HUES64 (cell line): ENCODE results near the gene DENND1C.

Experiments
- H3K27ac ChIP-seq: 2 replicates; pipeline ENCODE4 v1.7.0; 2013; ENCODE audit warnings: low read depth, low read length, inconsistent platforms
- H3K27me3 ChIP-seq: 2 replicates; pipeline ENCODE4 v1.6.1; 2013; ENCODE audit warnings: mild to moderate bottlenecking, low read length; ENCODE audit not compliant: insufficient read depth
- H3K36me3 ChIP-seq: 2 replicates; pipeline ENCODE4 v1.6.1; 2013; ENCODE audit warnings: mild to moderate bottlenecking, low read length; ENCODE audit not compliant: insufficient read depth
- H3K4me1 ChIP-seq: 2 replicates; pipeline ENCODE4 v1.6.1; 2013; ENCODE audit warnings: mild to moderate bottlenecking, low read length, moderate library complexity; ENCODE audit not compliant: insufficient read depth
- H3K4me3 ChIP-seq: 2 replicates; pipeline ENCODE4 v1.5.1; 2013; ENCODE audit warnings: mild to moderate bottlenecking, low read length, moderate library complexity
- H3K9ac ChIP-seq: 2 replicates; pipeline ENCODE4 v1.6.1; 2013; ENCODE audit warnings: mild to moderate bottlenecking, low read depth, low read length
- H3K9me3 ChIP-seq: 2 replicates; pipeline ENCODE4 v1.6.1; 2013; ENCODE audit warnings: low read depth, low read length; ENCODE audit not compliant: insufficient read depth
- WGBS: fragments of 150-250, 120-280 bp; methylation state at CpG from one replicate; pipeline ENCODE4 v1.1.7; 2013; ENCODE audit warnings: missing lambda C conversion rate; 5-methylcytosine and 5-hydroxymethylcytosine counted together

The DENND1C gene

GRCh38 chr19:6503407-6504201 lies 22.0 kb upstream of the DENND1C start:
- no peak overlapping the region for H3K4me3 ChIP-seq
- H3K9ac ChIP-seq: no peak overlapping the region
- H3K36me3 ChIP-seq: no peaks in the 10 kb centered on the region
- H3K27ac ChIP-seq: no peak overlapping the region
- H3K27me3 ChIP-seq: peaks cover 27% of the 10 kb centered on the region
- no peaks in the 10 kb centered on the region for H3K4me1 ChIP-seq
- 97% methylated on average over 8 of the region's 9 CpGs for WGBS
- no peaks in the 10 kb centered on the region for H3K9me3 ChIP-seq

GRCh38 chr19:6501740-6502648 lies 20.4 kb upstream of the DENND1C start, which contains the start of gene TUBB4A:
Gene TUBB4A, minus strand, starts transcription at chr19:6502309. Its CDS starts 97 bp downstream, at chr19:6502212.
- H3K4me1 ChIP-seq: no peaks in the 10 kb centered on the region
- no peaks in the 10 kb centered on the region for H3K36me3 ChIP-seq
- H3K27ac ChIP-seq: no peak within 1 kb of the TSS
- peak within 1 kb of the TSS; percentile 60; the same call in 1 of the 2 replicates for H3K9ac ChIP-seq
- H3K4me3 ChIP-seq: peak within 1 kb of the TSS; percentile 62
- peaks cover 27% of the 10 kb centered on the region for H3K27me3 ChIP-seq
- 5% methylated on average over 70 of the region's 71 CpGs for WGBS
- no peaks in the 10 kb centered on the region for H3K9me3 ChIP-seq

GRCh38 chr19:6500837-6501739 lies 19.5 kb upstream of the DENND1C start:
- Histone ChIP-seq H3K27me3 (peaks cover 27% of the 10 kb centered on the region), H3K27ac (no peak overlapping the region), H3K9me3 (no peaks in the 10 kb centered on the region), H3K9ac (peak overlapping the region; percentile 60; the same call in 1 of the 2 replicates), H3K4me1 (no peaks in the 10 kb centered on the region), H3K4me3 (peak overlapping the region; percentile 62), H3K36me3 (no peaks in the 10 kb centered on the region)
- 66% methylated on average over 24 of the region's 24 CpGs for WGBS

GRCh38 chr19:6499052-6499790 lies 17.6 kb upstream of the DENND1C start:
- Histone ChIP-seq H3K4me1 (no peaks in the 10 kb centered on the region), H3K36me3 (no peaks in the 10 kb centered on the region), H3K27ac (no peak overlapping the region), H3K4me3 (no peak overlapping the region), H3K9me3 (no peaks in the 10 kb centered on the region), H3K9ac (no peak overlapping the region), H3K27me3 (peaks cover 27% of the 10 kb centered on the region)
- 85% methylated on average over 17 of the region's 17 CpGs for WGBS

- H3K4me3 ChIP-seq: no peak overlapping the region
- WGBS: 80% methylated on average over 7 of the region's 7 CpGs
- H3K27me3 ChIP-seq: peaks cover 27% of the 10 kb centered on the region
- no peaks in the 10 kb centered on the region for H3K9me3 ChIP-seq
- H3K4me1 ChIP-seq: no peaks in the 10 kb centered on the region
- no peaks in the 10 kb centered on the region for H3K36me3 ChIP-seq
- H3K27ac ChIP-seq: no peak overlapping the region
- no peak overlapping the region for H3K9ac ChIP-seq
Measured at GRCh38 chr19:6498294-6499036, 16.9 kb upstream of the DENND1C start.

- Histone ChIP-seq H3K27me3 (peaks cover 7% of the 10 kb centered on the region), H3K4me3 (no peak overlapping the region), H3K27ac (no peak overlapping the region), H3K36me3 (no peaks in the 10 kb centered on the region), H3K9ac (no peak overlapping the region), H3K4me1 (no peaks in the 10 kb centered on the region), H3K9me3 (no peaks in the 10 kb centered on the region)
- whole genome bisulfite sequencing: 94% methylated on average over 19 of the region's 19 CpGs
Measured at GRCh38 chr19:6495947-6496346, 14.4 kb upstream of the DENND1C start.

GRCh38 chr19:6494438-6495036 lies 12.9 kb upstream of the DENND1C start:
- H3K4me1 ChIP-seq: no peaks in the 10 kb centered on the region
- H3K27ac ChIP-seq: no peak overlapping the region
- H3K27me3 ChIP-seq: no peaks in the 10 kb centered on the region
- H3K4me3 ChIP-seq: no peak overlapping the region
- H3K9ac ChIP-seq: no peak overlapping the region
- H3K9me3 ChIP-seq: no peaks in the 10 kb centered on the region
- 85% methylated on average over 8 of the region's 8 CpGs for WGBS
- no peaks in the 10 kb centered on the region for H3K36me3 ChIP-seq

- Histone ChIP-seq H3K36me3 (no peaks in the 10 kb centered on the region), H3K4me1 (no peaks in the 10 kb centered on the region), H3K9ac (no peak overlapping the region), H3K4me3 (no peak overlapping the region), H3K9me3 (no peaks in the 10 kb centered on the region), H3K27me3 (no peaks in the 10 kb centered on the region), H3K27ac (no peak overlapping the region)
- WGBS: 75% methylated on average over 4 of the region's 4 CpGs
Measured at GRCh38 chr19:6491802-6492592, 10.4 kb upstream of the DENND1C start.

- H3K36me3 ChIP-seq: no peaks in the 10 kb centered on the region
- H3K27me3 ChIP-seq: no peaks in the 10 kb centered on the region
- H3K9me3 ChIP-seq: no peaks in the 10 kb centered on the region
- WGBS: 82% methylated on average over 2 of the region's 2 CpGs
- no peak overlapping the region for H3K9ac ChIP-seq
- no peak overlapping the region for H3K4me3 ChIP-seq
- H3K27ac ChIP-seq: no peak overlapping the region
- H3K4me1 ChIP-seq: no peaks in the 10 kb centered on the region
Measured at GRCh38 chr19:6490134-6490533, 8.5 kb upstream of the DENND1C start.
